RWPE2 (cell line): ENCODE data around the gene GTF2F1.
A peak's percentile ranks its signal among the peaks of the same experiment; 100 is the strongest.

Experiments used
- ATAC-seq: fragments of 200-7000 bp; cut with Tn5 transposase; 3 replicates; pipeline ENCODE4 v1.9.1; 2021; ENCODE audit warnings: low read depth
- DNase-seq: peaks from one replicate; pipeline ENCODE4 v3.0.0-alpha.2; 2020; ENCODE audit warnings: low spot score
- H3K27ac ChIP-seq: fragments of 450-650 bp; 2 replicates; pipeline ENCODE4 v1.5.1; 2017; ENCODE audit warnings: mild to moderate bottlenecking; ENCODE audit not compliant: poor library complexity, severe bottlenecking
- H3K27me3 ChIP-seq: fragments of 250-450 bp; sonication (Bioruptor Pico); 2 replicates; pipeline ENCODE4 v1.5.1; 2021; ENCODE audit warnings: mild to moderate bottlenecking, moderate library complexity; ENCODE audit not compliant: insufficient read depth, poor library complexity, severe bottlenecking
- H3K36me3 ChIP-seq: fragments of 250-450 bp; sonication (Bioruptor Pico); 2 replicates; pipeline ENCODE4 v1.5.1; 2020; ENCODE audit warnings: low read depth, mild to moderate bottlenecking, moderate library complexity
- H3K4me1 ChIP-seq: fragments of 250-450 bp; sonication (Bioruptor Pico); 2 replicates; pipeline ENCODE4 v1.5.1; 2021; ENCODE audit warnings: mild to moderate bottlenecking, moderate library complexity; ENCODE audit not compliant: insufficient read depth, poor library complexity, severe bottlenecking
- H3K4me3 ChIP-seq: fragments of 250-450 bp; sonication (Bioruptor Pico); 2 replicates; pipeline ENCODE4 v1.5.1; 2021; ENCODE audit warnings: mild to moderate bottlenecking, moderate library complexity; ENCODE audit not compliant: severe bottlenecking
- H3K9me3 ChIP-seq: fragments of 250-450 bp; sonication (Bioruptor Pico); 2 replicates; pipeline ENCODE4 v1.5.1; 2021; ENCODE audit warnings: mild to moderate bottlenecking, moderate library complexity; ENCODE audit not compliant: severe bottlenecking
- TF ChIP-seq, protein P1 (sequence below): fragments of 450-650 bp; IDR thresholded peaks from one replicate; pipeline ENCODE4 v1.5.1; 2017; ENCODE audit warnings: mild to moderate bottlenecking, moderate library complexity; ENCODE audit not compliant: poor library complexity, severe bottlenecking

GTF2F1 gene

DNA sequence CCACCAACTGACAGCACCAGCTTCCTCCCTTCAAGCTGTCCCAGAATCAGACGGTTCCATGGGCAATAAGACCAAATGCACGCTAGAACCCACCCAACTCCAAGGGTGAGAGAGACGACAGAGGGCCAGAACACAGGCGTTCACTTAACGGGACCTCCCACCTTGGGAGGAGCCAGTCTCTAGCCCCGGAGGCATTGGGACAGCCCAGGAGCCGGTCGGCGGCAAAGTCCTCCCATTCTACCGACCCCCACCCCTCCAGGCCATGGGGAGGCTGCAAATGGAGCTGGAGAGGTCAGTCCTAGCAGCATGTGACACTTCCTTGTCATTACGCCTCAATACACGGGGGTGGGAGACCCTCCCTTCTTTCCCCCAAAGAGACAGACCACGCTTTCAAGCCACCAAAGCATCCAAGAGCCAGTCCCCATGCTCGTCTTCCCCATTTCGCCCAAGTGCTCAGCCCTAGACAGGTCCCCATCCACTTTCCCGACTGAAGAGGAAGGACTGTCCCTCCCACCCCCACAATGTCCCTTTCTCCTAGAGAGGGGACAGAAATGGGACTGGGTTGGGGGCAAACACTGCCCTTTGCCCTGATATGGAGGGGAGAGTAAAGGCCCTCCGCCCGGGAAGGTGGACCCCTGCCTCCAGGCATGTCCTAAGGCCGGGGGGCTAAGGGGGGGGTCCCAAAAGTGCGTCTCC is 30.7 kb upstream of the GTF2F1 start:
- ATAC-seq (no peak), DNase-seq (no peak)
- Histone ChIP-seq H3K27ac (peak overlapping the region; percentile 55), H3K27me3 (no peaks in the 10 kb centered on the region), H3K4me1 (peaks cover 5% of the 10 kb centered on the region), H3K9me3 (no peaks in the 10 kb centered on the region), H3K4me3 (peak overlapping the region; percentile 85), H3K36me3 (peaks cover 47% of the 10 kb centered on the region)
- TF ChIP-seq, protein P1, sequence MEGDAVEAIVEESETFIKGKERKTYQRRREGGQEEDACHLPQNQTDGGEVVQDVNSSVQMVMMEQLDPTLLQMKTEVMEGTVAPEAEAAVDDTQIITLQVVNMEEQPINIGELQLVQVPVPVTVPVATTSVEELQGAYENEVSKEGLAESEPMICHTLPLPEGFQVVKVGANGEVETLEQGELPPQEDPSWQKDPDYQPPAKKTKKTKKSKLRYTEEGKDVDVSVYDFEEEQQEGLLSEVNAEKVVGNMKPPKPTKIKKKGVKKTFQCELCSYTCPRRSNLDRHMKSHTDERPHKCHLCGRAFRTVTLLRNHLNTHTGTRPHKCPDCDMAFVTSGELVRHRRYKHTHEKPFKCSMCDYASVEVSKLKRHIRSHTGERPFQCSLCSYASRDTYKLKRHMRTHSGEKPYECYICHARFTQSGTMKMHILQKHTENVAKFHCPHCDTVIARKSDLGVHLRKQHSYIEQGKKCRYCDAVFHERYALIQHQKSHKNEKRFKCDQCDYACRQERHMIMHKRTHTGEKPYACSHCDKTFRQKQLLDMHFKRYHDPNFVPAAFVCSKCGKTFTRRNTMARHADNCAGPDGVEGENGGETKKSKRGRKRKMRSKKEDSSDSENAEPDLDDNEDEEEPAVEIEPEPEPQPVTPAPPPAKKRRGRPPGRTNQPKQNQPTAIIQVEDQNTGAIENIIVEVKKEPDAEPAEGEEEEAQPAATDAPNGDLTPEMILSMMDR, result no peak

DNA sequence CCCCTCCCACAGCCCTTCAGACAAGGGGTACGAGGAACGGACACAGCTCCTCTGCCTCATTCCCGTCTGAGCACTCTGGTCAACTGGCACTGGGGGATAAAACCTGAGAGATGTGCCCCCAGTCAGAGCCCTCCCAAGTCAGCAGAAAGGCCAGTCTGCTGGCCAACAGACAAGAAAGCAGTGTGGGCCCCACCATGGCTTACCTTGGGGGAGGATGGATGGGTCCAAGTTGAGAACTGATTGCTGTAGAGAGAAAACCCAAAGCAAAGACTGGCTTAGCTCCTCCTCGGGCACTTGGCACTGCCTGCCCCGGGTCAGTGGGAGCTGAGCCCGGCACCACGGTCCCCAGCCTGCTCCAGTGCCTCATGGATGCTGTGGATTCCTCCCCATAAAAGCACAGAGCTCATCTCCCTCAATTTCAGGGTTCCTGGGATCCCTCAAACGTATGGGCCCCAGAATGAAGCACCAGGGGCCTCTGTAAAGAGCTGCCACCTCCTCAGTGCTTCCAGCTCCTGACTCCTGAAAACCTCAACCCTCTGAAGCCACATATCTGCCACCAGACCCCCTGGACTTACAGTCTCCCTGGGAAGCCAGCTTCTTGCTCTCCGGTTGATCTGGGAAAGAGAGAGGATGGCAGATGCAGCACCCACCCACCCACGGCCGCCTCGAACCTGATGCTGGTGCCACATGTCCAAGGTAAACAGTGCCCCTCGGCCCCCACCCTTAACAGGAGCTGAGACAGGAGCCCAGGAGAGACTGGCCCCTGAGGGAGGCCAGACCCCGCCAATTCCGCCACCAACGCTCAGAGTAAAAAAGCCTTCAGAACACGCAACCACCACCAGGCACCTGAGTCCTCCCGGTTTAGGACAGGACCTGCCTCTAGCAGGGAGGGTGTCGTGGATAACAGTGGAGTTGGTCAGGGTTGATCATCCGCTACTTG is 28.4 kb upstream of the GTF2F1 start:
- no peak overlapping the region for H3K4me3 ChIP-seq
- ATAC-seq, result no peak
- no peak for DNase-seq
- peaks cover 70% of the 10 kb centered on the region for H3K36me3 ChIP-seq
- TF ChIP-seq, protein P1, result no peak
- H3K4me1 ChIP-seq, result peaks cover 5% of the 10 kb centered on the region
- H3K9me3 ChIP-seq, result no peaks in the 10 kb centered on the region
- H3K27ac ChIP-seq, result no peak overlapping the region
- no peaks in the 10 kb centered on the region for H3K27me3 ChIP-seq

DNA sequence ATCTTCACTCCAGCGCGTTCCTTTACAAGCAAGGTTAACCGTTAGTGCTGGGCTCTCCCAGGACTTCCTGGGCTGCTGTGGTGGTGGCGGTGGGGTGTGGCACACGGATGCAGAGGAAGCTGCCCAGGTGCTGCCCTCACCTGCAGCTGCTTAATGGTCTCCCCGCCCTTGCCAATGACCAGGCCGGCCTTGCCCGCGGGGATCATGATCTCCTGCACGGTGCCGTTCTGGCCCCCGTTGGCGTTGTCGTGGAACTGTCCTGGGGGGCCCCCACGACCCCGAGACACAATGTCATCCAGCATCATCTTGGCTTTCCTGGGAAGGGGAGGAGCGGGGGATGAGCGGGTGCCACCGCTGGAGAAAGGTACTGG is 25.6 kb upstream of the GTF2F1 start:
- Histone ChIP-seq H3K4me1 (no peaks in the 10 kb centered on the region), H3K27me3 (no peaks in the 10 kb centered on the region), H3K36me3 (peaks cover 89% of the 10 kb centered on the region), H3K27ac (no peak overlapping the region), H3K9me3 (no peaks in the 10 kb centered on the region), H3K4me3 (no peak overlapping the region)
- TF ChIP-seq, protein P1, result no peak
- DNase-seq (no peak), ATAC-seq (no peak)

GRCh38 chr19:6417713-6418561 is 25.0 kb upstream of the GTF2F1 start:
- Histone ChIP-seq H3K4me1 (no peaks in the 10 kb centered on the region), H3K36me3 (peaks cover 83% of the 10 kb centered on the region), H3K4me3 (no peak overlapping the region), H3K27me3 (no peaks in the 10 kb centered on the region), H3K27ac (no peak overlapping the region), H3K9me3 (no peaks in the 10 kb centered on the region)
- no peak for DNase-seq
- TF ChIP-seq, protein P1, result peak; percentile 21
- no peak for ATAC-seq
